ENCODE results near the gene PCA3. TPM values are rescaled to one million over a fixed set of nuclear protein-coding genes. Genes with fewer than 3 reads are reported as not detected.

Gene PCA3
- total RNA-seq, 1 experiment from 2014 or later: not detected

DNA sequence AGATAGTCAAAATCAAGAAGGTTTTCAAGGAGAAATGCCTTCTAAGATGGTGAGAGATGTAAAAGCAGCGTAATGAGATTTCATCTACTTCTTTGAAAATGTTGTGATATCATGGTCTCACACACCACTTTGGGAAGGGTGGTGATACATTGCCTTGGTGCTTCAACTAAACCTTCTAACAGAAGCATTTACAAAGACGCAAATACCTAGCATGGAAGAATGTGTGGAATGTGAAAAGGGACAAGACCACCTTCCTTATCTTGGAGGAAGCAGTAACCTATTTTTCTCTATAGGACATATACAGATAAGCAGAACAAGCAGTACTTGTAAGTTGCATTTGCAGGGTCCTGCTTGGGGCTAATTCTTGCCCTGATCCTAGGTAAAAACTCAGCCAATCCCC lies 38.8 kb downstream of the PCA3 start:
- Histone ChIP-seq H3K4me1 (ENCODE audit: control insufficient read depth in 1 of 2, insufficient read depth in 2 of 2, low read length in 2 of 2) (no peaks in the 10 kb centered on the region), H3K9me3 (ENCODE audit: control insufficient read depth in 1 of 2, insufficient read depth in 1 of 2, low read depth in 1 of 2, low read length in 2 of 2) (no peaks in the 10 kb centered on the region), H3K27me3 (ENCODE audit: insufficient read depth, low read length) (0 out of 2 replicates have a peak, but pooled peaks cover 5% of the 10 kb centered on the region), H3K27ac (ENCODE audit: low read depth, low read length) (no peak overlapping the region), H3K4me2 (ENCODE audit: low read length) (no peak overlapping the region), H3K9me2 (ENCODE audit: insufficient read depth) (no peaks in the 10 kb centered on the region), H2AFZ (ENCODE audit: low read depth, low read length, poor library complexity, severe bottlenecking) (no peak overlapping the region), H3K4me3 (replicated peaks in 1 of 2; ENCODE audit: low read depth in 1 of 2, low read length in 2 of 2) (no peak overlapping the region), H3K9ac (ENCODE audit: low read length) (no peak overlapping the region), H3K79me2 (ENCODE audit: insufficient read depth, low read length) (no peaks in the 10 kb centered on the region), H3K36me3 (ENCODE audit: control insufficient read depth in 1 of 2, insufficient read depth in 2 of 2, low read length in 2 of 2) (no peaks in the 10 kb centered on the region), H4K20me1 (ENCODE audit: insufficient read depth) (no peaks in the 10 kb centered on the region)
- ChIA-PET RAD21 (ENCODE audit: low non-redundant PET in 1 of 2, low total read pairs in 2 of 2, uncharacterized antibody in 2 of 2, unreplicated experiment in 2 of 2) (no interaction called here), POLR2A (no interaction called here), CTCF (no interaction called here)
- TF ChIP-seq TCF7L2 (IDR thresholded peaks at IDR 0.05; ENCODE audit: borderline replicate concordance, extremely low read depth, insufficient read depth, insufficient read length) (no peak), POLR2A (IDR thresholded peaks at IDR 0.05; ENCODE audit: borderline replicate concordance, extremely low read depth, insufficient read depth, insufficient read length) (no peak), CTCF (IDR thresholded peaks at IDR 0.05 in 2 of 3, conservative IDR thresholded peaks at IDR 0.05 in 1 of 3; ENCODE audit: borderline replicate concordance in 1 of 3, insufficient read depth in 1 of 3, low read depth in 2 of 3, low read length in 2 of 3) (no peak), ELF1 (IDR thresholded peaks at IDR 0.05; ENCODE audit: borderline replicate concordance, low read depth) (no peak), SP1 (IDR thresholded peaks at IDR 0.05; ENCODE audit: low read depth) (no peak)
- intact Hi-C loops (cut with micrococcal nuclease): no loop called here
- no peak for DNase-seq (ENCODE audit: low read depth, low spot score)
- BruUV-seq (replicated peaks): no TSS peak
- ATAC-seq: no peak

- BruUV-seq (replicated peaks): no TSS peak
Measured at GRCh38 chr9:76803762-76804161, 39.5 kb downstream of the PCA3 start.

More at GRCh38 chr9:76803762-76804161, 39.5 kb downstream of the PCA3 start:
- RAD21 ChIA-PET (ENCODE audit: low non-redundant PET in 1 of 2, low total read pairs in 2 of 2, uncharacterized antibody in 2 of 2, unreplicated experiment in 2 of 2): no interaction called here
- intact Hi-C loops (cut with micrococcal nuclease): no loop called here
- no peaks in the 10 kb centered on the region for H3K4me1 ChIP-seq (ENCODE audit: control insufficient read depth in 1 of 2, insufficient read depth in 2 of 2, low read length in 2 of 2)
- no peaks in the 10 kb centered on the region for H3K36me3 ChIP-seq (ENCODE audit: control insufficient read depth in 1 of 2, insufficient read depth in 2 of 2, low read length in 2 of 2)
- no peak overlapping the region for H3K9ac ChIP-seq (ENCODE audit: low read length)
- no peak overlapping the region for H3K27ac ChIP-seq (ENCODE audit: low read depth, low read length)
- no peak overlapping the region for H3K4me3 ChIP-seq (replicated peaks in 1 of 2; ENCODE audit: low read depth in 1 of 2, low read length in 2 of 2)
- no peak for ATAC-seq
- DNase-seq (ENCODE audit: low read depth, low spot score): no peak
- H3K79me2 ChIP-seq (ENCODE audit: insufficient read depth, low read length): no peaks in the 10 kb centered on the region
- CTCF ChIA-PET: no interaction called here
- POLR2A ChIA-PET: no interaction called here
- 0 out of 2 replicates have a peak, but pooled peaks cover 10% of the 10 kb centered on the region for H3K27me3 ChIP-seq (ENCODE audit: insufficient read depth, low read length)
- no peak overlapping the region for H2AFZ ChIP-seq (ENCODE audit: low read depth, low read length, poor library complexity, severe bottlenecking)
- TF ChIP-seq SP1 (IDR thresholded peaks at IDR 0.05; ENCODE audit: low read depth) (no peak), SIN3A (IDR thresholded peaks at IDR 0.05; ENCODE audit: low read depth) (no peak), POLR2A (IDR thresholded peaks at IDR 0.05; ENCODE audit: borderline replicate concordance, extremely low read depth, insufficient read depth, insufficient read length) (no peak), TCF7L2 (IDR thresholded peaks at IDR 0.05; ENCODE audit: borderline replicate concordance, extremely low read depth, insufficient read depth, insufficient read length) (no peak), ATF3 (IDR thresholded peaks at IDR 0.05) (no peak), EZH2 (IDR thresholded peaks at IDR 0.05) (no peak), CEBPB (IDR thresholded peaks at IDR 0.05; ENCODE audit: low read depth) (no peak), SRF (IDR thresholded peaks at IDR 0.05; ENCODE audit: low read depth) (no peak), EGR1 (IDR thresholded peaks at IDR 0.05; ENCODE audit: low read depth) (no peak), EZH2phosphoT487 (IDR thresholded peaks at IDR 0.05; ENCODE audit: borderline replicate concordance) (no peak), JUND (IDR thresholded peaks at IDR 0.05) (no peak), ZBTB33 (IDR thresholded peaks at IDR 0.05; ENCODE audit: extremely low read depth, insufficient replicate concordance, low read length) (no peak), RAD21 (IDR thresholded peaks at IDR 0.05; ENCODE audit: low read depth) (no peak)
- H3K9me3 ChIP-seq (ENCODE audit: control insufficient read depth in 1 of 2, insufficient read depth in 1 of 2, low read depth in 1 of 2, low read length in 2 of 2): no peaks in the 10 kb centered on the region
- no peaks in the 10 kb centered on the region for H4K20me1 ChIP-seq (ENCODE audit: insufficient read depth)
- no peak overlapping the region for H3K4me2 ChIP-seq (ENCODE audit: low read length)
- H3K9me2 ChIP-seq (ENCODE audit: insufficient read depth): no peaks in the 10 kb centered on the region
